ENCODE data around the gene ATP5F1C. TPM values are rescaled to one million over a fixed set of nuclear protein-coding genes. Genes with fewer than 3 reads are reported as not detected.

ATP5F1C gene
- polyA plus RNA-seq, 2 donors, result 292 to 382 TPM

DNA sequence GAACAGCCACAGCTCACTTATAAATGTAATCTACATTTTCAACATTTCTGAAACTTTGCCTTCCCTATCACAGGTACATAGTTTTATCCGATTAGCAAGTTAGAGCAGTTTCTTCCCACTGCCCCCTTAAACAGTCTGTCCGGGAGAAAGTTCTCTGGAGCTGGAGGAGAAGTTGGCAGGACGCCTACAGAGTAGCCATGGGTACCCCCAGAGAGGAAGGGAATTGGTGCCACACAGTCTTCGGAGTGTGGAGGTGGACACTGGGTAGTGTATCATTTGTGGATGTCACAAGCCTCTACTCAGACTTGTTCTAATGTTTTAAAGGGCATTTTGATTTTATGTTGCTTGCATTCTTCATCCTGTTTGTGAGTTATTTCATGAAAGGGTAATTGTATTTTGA is 69.3 kb downstream of the ATP5F1C start:
- H3K4me3 ChIP-seq (ENCODE audit: low read depth in 1 of 2, low read length in 2 of 2), result no peak overlapping the region

More for the DNA sequence above, 69.3 kb downstream of the ATP5F1C start:
- H3K9me3 ChIP-seq (ENCODE audit: control insufficient read depth in 2 of 2, insufficient read depth in 1 of 2, low read depth in 1 of 2, low read length in 1 of 2), result peaks cover 0 to 3% of the 10 kb centered on the region in 2 donors
- H3K27me3 ChIP-seq (ENCODE audit: control insufficient read depth in 1 of 2, insufficient read depth in 2 of 2, low read length in 2 of 2), result no peaks in the 10 kb centered on the region
- H3K27ac ChIP-seq (ENCODE audit: low read depth in 2 of 2, low read length in 1 of 2), result no peak overlapping the region
- 58 to 73% methylated on average over 4 of the region's 4 CpGs for WGBS, 2 donors
- no peaks in the 10 kb centered on the region for H3K4me1 ChIP-seq (ENCODE audit: control insufficient read depth in 2 of 2, insufficient read depth in 2 of 2, low read length in 1 of 2)
- H3K36me3 ChIP-seq (ENCODE audit: control insufficient read depth in 2 of 2, insufficient read depth in 2 of 2, low read length in 1 of 2), result no peaks in the 10 kb centered on the region

Other genes with a start within 250 kb of the ATP5F1C start
- 1 to 10 TPM; 2.6 to 4.4 TPM for gene ITIH5, start 121.2 kb upstream of the ATP5F1C start, polyA plus RNA-seq
- gene ITIH2, start 84.9 kb upstream of the ATP5F1C start, polyA plus RNA-seq, result not detected
- gene KIN, start 184 bp upstream of the ATP5F1C start, polyA plus RNA-seq, result 10 to 100 TPM in 1 of 2 donors, 1 to 10 TPM in 1; 5.9 to 10.6 TPM
- gene TAF3, start 30.3 kb downstream of the ATP5F1C start, polyA plus RNA-seq, result 1 to 10 TPM; 1.6 to 1.9 TPM